Adrenal gland (tissue), 12 donors: ENCODE results near the gene SERPINB3. TPM values are rescaled to one million over a fixed set of nuclear protein-coding genes. Genes with fewer than 3 reads are reported as not detected.

Source experiments
- DNase-seq, 7 donors: peaks; one replicate each; pipeline ENCODE4 v3.0.0-alpha.2; 2019 to 2020
- H3K27ac ChIP-seq, 5 donors: fragments of 200-600 bp; sonication (generic) in 4 of 5; 1 replicate in 3 of 5; 2 replicates in 2 of 5; pipeline versions ENCODE4 v1.5.1 to v1.8.0; 2016 to 2020; ENCODE audit warnings: mild to moderate bottlenecking in 1 of 5
- H3K27me3 ChIP-seq: fragments of 200-600 bp; 2 replicates; pipeline ENCODE4 v1.8.0; 2021
- H3K36me3 ChIP-seq, 2 donors: fragments of 200-600 bp; replicated peaks in 1 of 2; 1 replicate in 1 of 2; 2 replicates in 1 of 2; pipeline versions ENCODE4 v1.5.1 to v1.8.0; 2018 to 2022
- H3K4me1 ChIP-seq, 2 donors: fragments of 200-600 bp; replicated peaks in 1 of 2; 1 replicate in 1 of 2; 2 replicates in 1 of 2; pipeline versions ENCODE4 v1.5.1 to v1.8.0; 2018 to 2021
- H3K4me3 ChIP-seq, 4 donors: fragments of 200-600 bp; sonication (generic) in 3 of 4; one replicate each; pipeline ENCODE4 v1.5.1; 2016 to 2018
- H3K9me3 ChIP-seq, 3 donors: fragments of 200-600 bp; sonication (generic) in 1 of 3; replicated peaks in 1 of 3; 1 replicate in 2 of 3; 2 replicates in 1 of 3; pipeline versions ENCODE4 v1.5.1 to v1.8.0; 2016 to 2021
- CTCF ChIP-seq, 6 experiments: fragments of 450-650 bp in 4 of 6; fragments of 200-600 bp in 2 of 6; sonication (generic) in 1 of 6; IDR thresholded peaks; 1 replicate in 5 of 6; 2 replicates in 1 of 6; pipeline versions ENCODE4 v1.5.1 to v1.8.0; 2016 to 2021; ENCODE audit warnings: antibody characterized with exemption in 6 of 6, mild to moderate bottlenecking in 2 of 6, moderate library complexity in 1 of 6
- POLR2A ChIP-seq, 2 donors: fragments of 450-650 bp; IDR thresholded peaks; one replicate each; pipeline ENCODE4 v1.6.1; 2017; ENCODE audit warnings: antibody characterized with exemption in 2 of 2, mild to moderate bottlenecking in 2 of 2, moderate library complexity in 1 of 2
- WGBS, 4 donors: extraction: QIAGEN DNeasy Blood & Tissue Kit in 2 of 4; methylation state at CpG; one replicate each; pipeline versions ENCODE4 v1.1.5 to v1.1.7; 2013 to 2017; 5-methylcytosine and 5-hydroxymethylcytosine counted together
- intact Hi-C, 2 donors: fragments of 100-400 bp; cut with DNase I; formaldehyde crosslinking; loops; one replicate each; pipeline versions ENCODE4 v1.14.1 to v1.15.0; 2022 to 2023
- polyA plus RNA-seq, 3 donors: library from polyadenylated mRNA; stranded (reverse); fragments of 200-250 nt in 2 of 3; fragments of 350-450 nt in 1 of 3; fragmentation: Illumina TruSeq in 1 of 3; extraction: RNeasy Lipid Tissue Mini Kit (QIAGEN cat#74804) in 1 of 3; gene quantifications; one replicate each; pipeline ENCODE4 v1.2.3, GENCODE V29; 2013 to 2014
- total RNA-seq, 9 donors: library from RNA; depleted of rRNA in 4 of 9; stranded (reverse); fragments of >200 nt in 4 of 9; fragments of 120-200 nt in 1 of 9; fragmentation: NEBNext Ultra II Directional in 1 of 9; extraction: Animal tissue kit (Norgen Biotek cat#: 25700) in 1 of 9; gene quantifications; one replicate each; pipeline versions ENCODE4 v1.1.0 to v1.2.4, GENCODE V29; 2013 to 2023
- donor health status: healthy with polysubstance abuse.
- donor health status: Bipolar disorder and iron deficiency.
- donor health status: DM: yes; HTN: yes; CAD: no.
- donor health status: DM: no; HTN: no; CAD: no.
- donor health status: DM: no; HTN: no; CAD: no.
- donor health status: DM: yes; HTN: yes; CAD: no.

SERPINB3 gene
- total and polyA plus RNA-seq, 12 donors: 0.34 TPM; not detected in 11

- 56 to 70% (median 68%) methylated on average over 5 of the region's 5 CpGs for WGBS, 4 donors
- intact Hi-C loops: no loop called here
- Histone ChIP-seq H3K9me3 (no peaks in the 10 kb centered on the region), H3K27ac (no peak overlapping the region), H3K27me3 (no peaks in the 10 kb centered on the region), H3K36me3 (no peaks in the 10 kb centered on the region), H3K4me1 (no peaks in the 10 kb centered on the region), H3K4me3 (no peak overlapping the region)
- no peak for DNase-seq
- TF ChIP-seq POLR2A (IDR thresholded peaks at IDR 0.05) (no peak), CTCF (IDR thresholded peaks at IDR 0.05) (no peak)
Observed at GRCh38 chr18:63701952-63702351, 40.3 kb upstream of the SERPINB3 start.

- TF ChIP-seq POLR2A (IDR thresholded peaks at IDR 0.05) (no peak), CTCF (IDR thresholded peaks at IDR 0.05) (no peak)
- Histone ChIP-seq H3K9me3 (no peaks in the 10 kb centered on the region), H3K27ac (no peak overlapping the region), H3K4me3 (no peak overlapping the region), H3K27me3 (no peaks in the 10 kb centered on the region), H3K4me1 (no peaks in the 10 kb centered on the region), H3K36me3 (no peaks in the 10 kb centered on the region)
- WGBS, 4 donors: 43 to 55% (median 50%) methylated on average over 3 of the region's 3 CpGs
- intact Hi-C loops: no loop called here
- DNase-seq: no peak
Observed at GRCh38 chr18:63700501-63700900, 38.8 kb upstream of the SERPINB3 start.

DNA sequence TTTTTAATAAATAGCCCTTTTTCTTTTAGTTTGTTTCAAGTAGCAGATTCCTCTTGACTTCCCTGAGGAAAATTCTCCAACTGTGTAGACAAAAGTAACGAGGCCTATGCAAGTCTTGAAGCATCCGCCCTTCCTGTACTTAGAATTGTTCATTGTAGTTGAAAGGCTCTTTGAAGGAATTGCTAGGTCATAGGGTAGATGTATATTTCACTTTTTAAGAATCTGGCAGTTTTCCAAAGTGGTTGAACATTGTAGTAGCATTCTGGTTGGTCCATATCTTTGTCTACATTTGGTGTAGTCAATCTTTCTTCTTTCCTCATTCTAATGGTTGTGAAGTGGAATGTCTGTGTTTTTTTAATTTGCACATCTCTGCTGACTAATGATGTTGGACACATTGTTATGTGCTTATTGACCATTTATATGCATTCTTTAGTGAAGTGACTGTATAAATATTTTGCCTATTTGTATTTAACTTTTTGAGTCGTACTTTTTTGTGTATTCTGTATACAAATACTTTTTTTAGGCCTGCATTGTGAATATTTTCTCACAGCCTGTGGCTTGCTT lies 35.5 kb upstream of the SERPINB3 start:
- intact Hi-C loops: no loop called here
- 40 to 58% (median 52%) methylated on average over 3 of the region's 3 CpGs for whole genome bisulfite sequencing, 4 donors
- no peaks in the 10 kb centered on the region for H3K27me3 ChIP-seq
- no peak for DNase-seq
- H3K9me3 ChIP-seq: no peaks in the 10 kb centered on the region
- H3K27ac ChIP-seq: no peak overlapping the region
- H3K36me3 ChIP-seq: no peaks in the 10 kb centered on the region
- TF ChIP-seq POLR2A (IDR thresholded peaks at IDR 0.05) (no peak), CTCF (IDR thresholded peaks at IDR 0.05) (no peak)
- no peaks in the 10 kb centered on the region for H3K4me1 ChIP-seq
- no peak overlapping the region for H3K4me3 ChIP-seq

GRCh38 chr18:63689064-63689463 lies 27.4 kb upstream of the SERPINB3 start:
- TF ChIP-seq POLR2A (IDR thresholded peaks at IDR 0.05) (no peak), CTCF (IDR thresholded peaks at IDR 0.05) (no peak)
- no peak for DNase-seq
- Histone ChIP-seq H3K36me3 (no peaks in the 10 kb centered on the region), H3K4me3 (no peak overlapping the region), H3K9me3 (no peaks in the 10 kb centered on the region), H3K27me3 (no peaks in the 10 kb centered on the region), H3K4me1 (no peaks in the 10 kb centered on the region), H3K27ac (no peak overlapping the region)
- intact Hi-C loops: no loop called here
- WGBS, 4 donors: 48 to 53% (median 50%) methylated on average over 2 of the region's 2 CpGs
